Kidney epithelial cell (primary cell): Measurements from ENCODE around the gene PRIM2. TPM values are rescaled to one million over a fixed set of nuclear protein-coding genes. Genes with fewer than 3 reads are reported as not detected.
"Not testable (repeated sequence)": the region's sequence is repeated elsewhere in the genome, so short reads cannot be mapped to it uniquely, and the experiment has no call there.

ENCODE experiments used
- DNase-seq: peaks from one replicate; pipeline ENCODE4 v3.0.0-alpha.2; 2010; ENCODE audit warnings: low read depth
- H3K27me3 ChIP-seq: 2 replicates; pipeline ENCODE4 v1.6.0; 2011; ENCODE audit warnings: low read length; ENCODE audit not compliant: control insufficient read depth, insufficient read depth
- H3K36me3 ChIP-seq: 2 replicates; pipeline ENCODE4 v1.5.1; 2011; ENCODE audit warnings: low read length; ENCODE audit not compliant: control insufficient read depth, insufficient read depth
- H3K4me3 ChIP-seq: 2 replicates; pipeline ENCODE4 v1.5.1; 2011; ENCODE audit warnings: low read depth, mild to moderate bottlenecking, control low read depth, low read length
- CTCF ChIP-seq: IDR thresholded peaks from 2 replicates; pipeline ENCODE4 v1.5.1; 2011; ENCODE audit warnings: mild to moderate bottlenecking, moderate library complexity, low read length, control low read depth, inconsistent platforms; ENCODE audit not compliant: insufficient read depth, poor library complexity, severe bottlenecking
- total RNA-seq: library from RNA; depleted of rRNA; stranded (reverse); fragments of >200 nt; gene quantifications from 2 replicates; pipeline ENCODE4 v1.2.3, GENCODE V29; 2015

PRIM2 gene
- total RNA-seq, 1 donor from 2014 or later = 17.9 TPM

GRCh38 chr6:57327311-57327710 is 9.9 kb downstream of the PRIM2 start:
- Histone ChIP-seq H3K36me3 (peaks cover 2% of the 10 kb centered on the region), H3K27me3 (no peaks in the 10 kb centered on the region), H3K4me3 (no peak overlapping the region)
- DNase-seq = no peak
- TF ChIP-seq CTCF = no peak

GRCh38 chr6:57328074-57328473 is 10.6 kb downstream of the PRIM2 start:
- no peak for DNase-seq
- Histone ChIP-seq H3K36me3 (peaks cover 2% of the 10 kb centered on the region), H3K4me3 (no peak overlapping the region), H3K27me3 (no peaks in the 10 kb centered on the region)
- TF ChIP-seq CTCF = no peak

- H3K36me3 ChIP-seq = peaks cover 2% of the 10 kb centered on the region
Measured at GRCh38 chr6:57329933-57330332, 12.5 kb downstream of the PRIM2 start.

GRCh38 chr6:57342148-57342669 is 24.8 kb downstream of the PRIM2 start:
- TF ChIP-seq CTCF = no peak
- H3K4me3 ChIP-seq = no peak overlapping the region
- H3K27me3 ChIP-seq = no peaks in the 10 kb centered on the region
- H3K36me3 ChIP-seq = no peaks in the 10 kb centered on the region
- no peak for DNase-seq

More at GRCh38 chr6:57329933-57330332, 12.5 kb downstream of the PRIM2 start:
- no peak overlapping the region for H3K4me3 ChIP-seq
- no peak for TF ChIP-seq CTCF
- DNase-seq = no peak
- no peaks in the 10 kb centered on the region for H3K27me3 ChIP-seq

- not testable (repeated sequence) for H3K36me3 ChIP-seq, DNase-seq, H3K4me3 ChIP-seq, H3K27me3 ChIP-seq
Measured at GRCh38 chr6:57343342-57343741, 25.9 kb downstream of the PRIM2 start.

- not testable (repeated sequence) for H3K4me3 ChIP-seq
Measured at GRCh38 chr6:57346715-57347114, 29.3 kb downstream of the PRIM2 start.

GRCh38 chr6:57347597-57347996 is 30.2 kb downstream of the PRIM2 start:
- H3K4me3 ChIP-seq, H3K36me3 ChIP-seq, H3K27me3 ChIP-seq, DNase-seq: not testable (repeated sequence)

More at GRCh38 chr6:57346715-57347114, 29.3 kb downstream of the PRIM2 start:
- H3K27me3 ChIP-seq, H3K36me3 ChIP-seq, DNase-seq: not testable (repeated sequence)

- not testable (repeated sequence) for H3K36me3 ChIP-seq
Measured at GRCh38 chr6:57350443-57350842, 33.0 kb downstream of the PRIM2 start.

GRCh38 chr6:57352596-57352995 is 35.2 kb downstream of the PRIM2 start:
- DNase-seq, H3K36me3 ChIP-seq, H3K27me3 ChIP-seq, H3K4me3 ChIP-seq: not testable (repeated sequence)

More at GRCh38 chr6:57350443-57350842, 33.0 kb downstream of the PRIM2 start:
- H3K4me3 ChIP-seq, H3K27me3 ChIP-seq, DNase-seq: not testable (repeated sequence)

GRCh38 chr6:57358319-57358718 is 40.9 kb downstream of the PRIM2 start:
- DNase-seq, H3K27me3 ChIP-seq, H3K36me3 ChIP-seq, H3K4me3 ChIP-seq: not testable (repeated sequence)

GRCh38 chr6:57359766-57360165 is 42.3 kb downstream of the PRIM2 start:
- not testable (repeated sequence) for H3K36me3 ChIP-seq, DNase-seq, H3K27me3 ChIP-seq, H3K4me3 ChIP-seq
